H9 (cell line): ENCODE results near the gene HOXA1. TPM values are rescaled to one million over a fixed set of nuclear protein-coding genes. Genes with fewer than 3 reads are reported as not detected.

Source experiments
- DNase-seq: peaks from one replicate; pipeline ENCODE4 v3.0.0-alpha.2; 2017
- H2AFZ ChIP-seq: one replicate; pipeline ENCODE4 v1.6.1; 2013; ENCODE audit warnings: mild to moderate bottlenecking, low read length, control low read depth, moderate library complexity
- H2AK5ac ChIP-seq: 2 replicates; pipeline ENCODE4 v1.6.1; 2013; ENCODE audit warnings: low read length, control low read depth, mixed read lengths; ENCODE audit not compliant: insufficient read length
- H2BK120ac ChIP-seq: one replicate; pipeline ENCODE4 v1.6.1; 2013; ENCODE audit warnings: low read depth, mild to moderate bottlenecking, low read length, control low read depth, inconsistent platforms; ENCODE audit not compliant: poor library complexity, severe bottlenecking
- H2BK12ac ChIP-seq: 2 replicates; pipeline ENCODE4 v1.6.1; 2013; ENCODE audit warnings: low read length, control low read depth, mixed read lengths, low read depth; ENCODE audit not compliant: insufficient read length
- H2BK15ac ChIP-seq: 2 replicates; pipeline ENCODE4 v1.6.1; 2013; ENCODE audit warnings: low read depth, low read length, control low read depth
- H2BK20ac ChIP-seq: one replicate; pipeline ENCODE4 v1.6.1; 2013; ENCODE audit warnings: low read depth, mild to moderate bottlenecking, low read length, control low read depth, inconsistent platforms; ENCODE audit not compliant: poor library complexity, severe bottlenecking
- H2BK5ac ChIP-seq: 2 replicates; pipeline ENCODE4 v1.6.1; 2013; ENCODE audit warnings: low read length, control low read depth, mixed read lengths; ENCODE audit not compliant: insufficient read length
- H3K14ac ChIP-seq: 2 replicates; pipeline ENCODE4 v1.6.1; 2013; ENCODE audit warnings: low read length, control low read depth; ENCODE audit not compliant: insufficient read depth
- H3K18ac ChIP-seq: 2 replicates; pipeline ENCODE4 v1.6.1; 2013; ENCODE audit warnings: low read depth, mild to moderate bottlenecking, mixed read lengths, low read length, control low read depth; ENCODE audit not compliant: insufficient read length
- H3K23ac ChIP-seq: 2 replicates; pipeline ENCODE4 v1.6.1; 2013; ENCODE audit warnings: low read length, control low read depth, mixed read lengths, low read depth; ENCODE audit not compliant: insufficient read length
- H3K23me2 ChIP-seq: 2 replicates; pipeline ENCODE4 v1.6.1; 2013; ENCODE audit warnings: low read depth, mild to moderate bottlenecking, mixed read lengths, low read length, control low read depth; ENCODE audit not compliant: insufficient read length, poor library complexity, severe bottlenecking
- H3K27ac ChIP-seq: 2 replicates; pipeline ENCODE4 v1.5.1; 2013; ENCODE audit warnings: low read length, control low read depth, mixed read lengths, low read depth; ENCODE audit not compliant: insufficient read length
- H3K27me3 ChIP-seq: 2 replicates; pipeline ENCODE4 v1.6.1; 2013; ENCODE audit warnings: low read length, control low read depth, inconsistent platforms; ENCODE audit not compliant: insufficient read depth
- H3K4ac ChIP-seq: 2 replicates; pipeline ENCODE4 v1.6.1; 2013; ENCODE audit warnings: low read depth, mild to moderate bottlenecking, control low read depth, inconsistent platforms, low read length, moderate library complexity
- H3K4me1 ChIP-seq: 2 replicates; pipeline ENCODE4 v1.6.1; 2013; ENCODE audit warnings: low read length, control low read depth, inconsistent platforms; ENCODE audit not compliant: insufficient read depth
- H3K4me2 ChIP-seq: 2 replicates; pipeline ENCODE4 v1.6.1; 2013; ENCODE audit warnings: low read length, control low read depth, mixed read lengths; ENCODE audit not compliant: insufficient read length, insufficient read depth
- H3K56ac ChIP-seq: 2 replicates; pipeline ENCODE4 v1.6.1; 2013; ENCODE audit warnings: low read depth, mild to moderate bottlenecking, mixed read lengths, low read length, control low read depth; ENCODE audit not compliant: insufficient read length
- H3K79me1 ChIP-seq: 2 replicates; pipeline ENCODE4 v1.6.1; 2013; ENCODE audit warnings: low read depth, mild to moderate bottlenecking, moderate library complexity, low read length, control low read depth, inconsistent platforms; ENCODE audit not compliant: insufficient read depth, poor library complexity, severe bottlenecking
- H3K79me2 ChIP-seq: 2 replicates; pipeline ENCODE4 v1.6.1; 2013; ENCODE audit warnings: low read length, control low read depth, inconsistent platforms; ENCODE audit not compliant: insufficient read depth
- H3K9ac ChIP-seq: 2 replicates; pipeline ENCODE4 v1.6.1; 2013; ENCODE audit warnings: low read length, control low read depth, mixed read lengths; ENCODE audit not compliant: insufficient read length; ENCODE audit errors: extremely low read depth
- H3K9me3 ChIP-seq: one replicate; pipeline ENCODE4 v1.6.1; 2013; ENCODE audit warnings: low read depth, low read length, inconsistent platforms; ENCODE audit not compliant: control insufficient read depth
- H3T11ph ChIP-seq: one replicate; pipeline ENCODE4 v1.6.1; 2013; ENCODE audit warnings: mild to moderate bottlenecking, low read length, control low read depth, inconsistent platforms
- H4K20me1 ChIP-seq: one replicate; pipeline ENCODE4 v1.6.1; 2013; ENCODE audit not compliant: control insufficient read depth, insufficient read length, insufficient read depth
- H4K5ac ChIP-seq: 2 replicates; pipeline ENCODE4 v1.6.1; 2013; ENCODE audit warnings: low read depth, mild to moderate bottlenecking, mixed read lengths, low read length, control low read depth; ENCODE audit not compliant: insufficient read length
- H4K8ac ChIP-seq: replicated peaks from 2 replicates; pipeline ENCODE4 v1.6.1; 2013; ENCODE audit warnings: low read length, control low read depth, mixed read lengths, low read depth; ENCODE audit not compliant: insufficient read length
- H4K91ac ChIP-seq: 2 replicates; pipeline ENCODE4 v1.6.1; 2013; ENCODE audit warnings: low read depth, mild to moderate bottlenecking, moderate library complexity, mixed read lengths, low read length, control low read depth; ENCODE audit not compliant: insufficient read length
- H3K27ac Mint-ChIP-seq, 3 experiments: 2 replicates in 2 of 3; 3 replicates in 1 of 3; pipeline ENCODE4 v1.8.0; 2020 to 2021; ENCODE audit warnings: mixed read lengths in 3 of 3, mild to moderate bottlenecking in 1 of 3, moderate library complexity in 1 of 3
- H3K27me3 Mint-ChIP-seq: 2 replicates; pipeline ENCODE4 v1.8.0; 2021; ENCODE audit warnings: low read depth, mild to moderate bottlenecking, moderate library complexity, mixed read lengths
- H3K36me3 Mint-ChIP-seq, 3 experiments: 2 replicates in 2 of 3; 3 replicates in 1 of 3; pipeline ENCODE4 v1.8.0; 2020 to 2021; ENCODE audit warnings: low read depth in 3 of 3, mixed read lengths in 3 of 3; ENCODE audit not compliant: insufficient read depth in 1 of 3
- H3K4me1 Mint-ChIP-seq, 2 experiments: 2 replicates each; pipeline ENCODE4 v1.8.0; 2020; ENCODE audit warnings: mixed read lengths in 2 of 2
- H3K4me3 Mint-ChIP-seq, 2 experiments: 2 replicates in 1 of 2; 3 replicates in 1 of 2; pipeline ENCODE4 v1.8.0; 2020 to 2021; ENCODE audit warnings: mild to moderate bottlenecking in 2 of 2, mixed read lengths in 2 of 2, moderate library complexity in 1 of 2
- H3K9me3 Mint-ChIP-seq, 2 experiments: 2 replicates in 1 of 2; 3 replicates in 1 of 2; pipeline ENCODE4 v1.8.0; 2020; ENCODE audit warnings: mild to moderate bottlenecking in 2 of 2, mixed read lengths in 2 of 2, moderate library complexity in 1 of 2
- CTCF ChIP-seq: fragments of 200-600 bp; sonication (generic); conservative IDR thresholded peaks from 3 replicates; pipeline ENCODE4 v1.8.0; 2021; ENCODE audit warnings: antibody characterized with exemption, mild to moderate bottlenecking
- WGBS: extraction: QIAGEN DNeasy Blood & Tissue Kit; methylation state at CpG from one replicate; pipeline ENCODE4 v1.1.7; 2013; ENCODE audit warnings: missing lambda C conversion rate, low lambda C conversion rate, mixed read lengths; ENCODE audit not compliant: insufficient read length; ENCODE audit errors: extremely low coverage; 5-methylcytosine and 5-hydroxymethylcytosine counted together
- total RNA-seq: library from RNA; stranded (reverse); gene quantifications from 2 replicates; pipeline ENCODE4 v1.2.1, GENCODE V29; 2021

Gene HOXA1
- total RNA-seq, 1 experiment from 2014 or later, result not detected

DNA sequence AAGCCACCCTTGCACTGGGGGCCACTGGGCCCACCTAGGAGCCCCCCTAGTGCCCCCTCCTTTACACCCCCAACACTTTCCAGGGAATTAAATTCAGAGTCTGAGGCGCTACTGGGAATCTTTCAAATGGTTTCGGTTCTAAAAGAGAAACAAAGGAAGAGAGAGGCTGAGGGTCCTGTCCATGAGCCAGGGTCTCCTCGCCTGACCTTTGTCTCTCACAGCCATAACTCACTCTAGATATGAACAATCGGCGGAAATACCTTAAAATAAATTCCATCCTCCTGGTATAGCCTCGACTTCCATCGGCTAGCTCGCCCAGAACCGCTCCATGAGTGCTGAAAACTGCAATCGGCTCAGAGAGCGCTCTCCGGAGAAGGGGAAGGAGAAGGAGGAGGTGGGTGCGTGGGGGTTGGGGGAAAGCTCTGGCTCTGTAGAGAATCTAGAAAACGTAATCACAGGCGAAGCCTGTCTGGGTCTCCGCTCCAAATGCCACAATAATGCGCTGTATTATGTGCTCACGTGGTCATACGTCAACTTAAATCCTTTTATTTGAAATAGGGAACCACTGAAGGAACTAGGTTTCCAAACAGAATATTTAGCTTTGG is 22.2 kb upstream of the HOXA1 start:
- H3K9me3 ChIP-seq, result no peaks in the 10 kb centered on the region
- no peak overlapping the region for H3K9ac ChIP-seq
- H4K8ac ChIP-seq, result no peak overlapping the region
- no peaks in the 10 kb centered on the region for H3K4me1 ChIP-seq
- no peak overlapping the region for H4K5ac ChIP-seq
- H3K79me2 ChIP-seq, result no peaks in the 10 kb centered on the region
- H3K14ac ChIP-seq, result no peak overlapping the region
- no peak overlapping the region for H2AK5ac ChIP-seq
- DNase-seq, result no peak
- H2AFZ ChIP-seq, result no peak overlapping the region
- H3K4me2 ChIP-seq, result no peak overlapping the region
- no peak overlapping the region for H3K23ac ChIP-seq
- Mint-ChIP-seq H3K27me3 (peaks cover 98% of the 10 kb centered on the region), H3K4me3 (no peak overlapping the region), H3K27ac (no peak overlapping the region), H3K9me3 (peaks cover 0 to 7% of the 10 kb centered on the region in 2 experiments; a peak in 2 of 5 replicates), H3K36me3 (peaks cover 0 to 5% (median 0%) of the 10 kb centered on the region in 3 experiments; a peak in 1 of 7 replicates), H3K4me1 (peaks cover 3 to 14% of the 10 kb centered on the region in 2 experiments; a peak in 3 of 4 replicates)
- no peak overlapping the region for H2BK12ac ChIP-seq
- H3K4ac ChIP-seq, result no peak overlapping the region
- H4K20me1 ChIP-seq, result no peaks in the 10 kb centered on the region
- no peaks in the 10 kb centered on the region for H3K79me1 ChIP-seq
- no peak for TF ChIP-seq CTCF
- WGBS, result no CpG with 5 or more reads among the region's 19 CpGs
- H2BK20ac ChIP-seq, result no peak overlapping the region
- H3K56ac ChIP-seq, result no peak overlapping the region
- no peak overlapping the region for H2BK5ac ChIP-seq
- H4K91ac ChIP-seq, result no peak overlapping the region
- H3K23me2 ChIP-seq, result peaks cover 3% of the 10 kb centered on the region
- no peak overlapping the region for H3K18ac ChIP-seq
- H3T11ph ChIP-seq, result no peak overlapping the region
- no peak overlapping the region for H2BK15ac ChIP-seq
- no peak overlapping the region for H3K27ac ChIP-seq
- no peak overlapping the region for H2BK120ac ChIP-seq
- peaks cover 97% of the 10 kb centered on the region for H3K27me3 ChIP-seq
